ENCODE measurements around the gene MPC1.
"Not testable (repeated sequence)": the region's sequence is repeated elsewhere in the genome, so short reads cannot be mapped to it uniquely, and the experiment has no call there.

Gene MPC1

GRCh38 chr6:166381381-166381732, 1.4 kb downstream of the MPC1 start:
- DNase-seq (ENCODE audit: low read depth), result no peak

- no peak for DNase-seq (ENCODE audit: low read depth)
Measured at GRCh38 chr6:166379800-166380199, 2.9 kb downstream of the MPC1 start.

- no peak for DNase-seq (ENCODE audit: low read depth)
Measured at GRCh38 chr6:166379103-166379586, 3.6 kb downstream of the MPC1 start.

GRCh38 chr6:166377721-166378120, 5.0 kb downstream of the MPC1 start:
- no peak for DNase-seq (ENCODE audit: low read depth)

GRCh38 chr6:166375013-166375412, 7.7 kb downstream of the MPC1 start:
- no peak for DNase-seq (ENCODE audit: low read depth)

GRCh38 chr6:166370489-166370888, 12.3 kb downstream of the MPC1 start:
- no peak for DNase-seq (ENCODE audit: low read depth)

GRCh38 chr6:166369782-166370181, 13.0 kb downstream of the MPC1 start:
- no peak for DNase-seq (ENCODE audit: low read depth)

GRCh38 chr6:166366921-166367320, 15.8 kb downstream of the MPC1 start:
- no peak for DNase-seq (ENCODE audit: low read depth)

GRCh38 chr6:166365806-166366205, 16.9 kb downstream of the MPC1 start:
- no peak for DNase-seq (ENCODE audit: low read depth)

GRCh38 chr6:166365221-166365620, 17.5 kb downstream of the MPC1 start:
- no peak for DNase-seq (ENCODE audit: low read depth)

GRCh38 chr6:166364456-166364855, 18.3 kb downstream of the MPC1 start:
- DNase-seq (ENCODE audit: low read depth), result no peak

- not testable (repeated sequence) for DNase-seq (ENCODE audit: low read depth)
Measured at GRCh38 chr6:166362427-166362826, 20.3 kb downstream of the MPC1 start.

GRCh38 chr6:166361077-166361429, 21.7 kb downstream of the MPC1 start:
- DNase-seq (ENCODE audit: low read depth), result no peak

- no peak for DNase-seq (ENCODE audit: low read depth)
Measured at GRCh38 chr6:166360243-166361076, 22.3 kb downstream of the MPC1 start.

- DNase-seq (ENCODE audit: low read depth), result no peak
Measured at GRCh38 chr6:166355552-166355951, 27.2 kb downstream of the MPC1 start.

GRCh38 chr6:166354965-166355364, 27.8 kb downstream of the MPC1 start:
- no peak for DNase-seq (ENCODE audit: low read depth)

GRCh38 chr6:166354143-166354542, 28.6 kb downstream of the MPC1 start:
- DNase-seq (ENCODE audit: low read depth), result no peak

- DNase-seq (ENCODE audit: low read depth), result no peak
Measured at GRCh38 chr6:166353507-166353906, 29.2 kb downstream of the MPC1 start.

GRCh38 chr6:166352923-166353322, 29.8 kb downstream of the MPC1 start:
- no peak for DNase-seq (ENCODE audit: low read depth)

- no peak for DNase-seq (ENCODE audit: low read depth)
Measured at GRCh38 chr6:166351715-166352285, 30.9 kb downstream of the MPC1 start.

GRCh38 chr6:166348305-166348949, 34.3 kb downstream of the MPC1 start:
- DNase-seq (ENCODE audit: low read depth), result no peak

GRCh38 chr6:166346965-166347364, 35.8 kb downstream of the MPC1 start:
- DNase-seq (ENCODE audit: low read depth), result no peak

GRCh38 chr6:166346449-166346848, 36.3 kb downstream of the MPC1 start:
- no peak for DNase-seq (ENCODE audit: low read depth)
